ENCODE results near the gene OLFML2A. TPM values are rescaled to one million over a fixed set of nuclear protein-coding genes. Genes with fewer than 3 reads are reported as not detected.

OLFML2A gene
- total RNA-seq, 4 donors from 2014 or later, result 44.7 to 328 (median 169) TPM

GRCh38 chr9:124795881-124796431, 19.0 kb downstream of the OLFML2A start:
- peaks cover 0 to 71% (median 29%) of the 10 kb centered on the region in 4 donors for H3K4me1 ChIP-seq
- 60 to 64% methylated on average over 9 of the region's 9 CpGs for WGBS, 2 donors

GRCh38 chr9:124797343-124798103, 20.6 kb downstream of the OLFML2A start:
- H3K4me3 ChIP-seq, result no peak overlapping the region
- TF ChIP-seq EP300 (IDR thresholded peaks at IDR 0.05) (no peak), POLR2A (IDR thresholded peaks at IDR 0.05) (no peak), CTCF (IDR thresholded peaks at IDR 0.05) (no peak)
- no peaks in the 10 kb centered on the region for H3K27me3 ChIP-seq
- peak overlapping the region in 2 of 4 donors; percentile 64 to 70 for H3K27ac ChIP-seq
- DNase-seq (ENCODE audit: low spot score in 2 of 2), result no peak
- no peaks in the 10 kb centered on the region for H3K9me3 ChIP-seq
- peaks cover 0 to 81% (median 37%) of the 10 kb centered on the region in 4 donors for H3K4me1 ChIP-seq
- H3K36me3 ChIP-seq, result peaks cover 0 to 25% (median 0%) of the 10 kb centered on the region in 3 donors
- 54 to 57% methylated on average over 10 of the region's 10 CpGs for WGBS, 2 donors

More at GRCh38 chr9:124795881-124796431, 19.0 kb downstream of the OLFML2A start:
- H3K36me3 ChIP-seq, result peaks cover 0 to 13% (median 0%) of the 10 kb centered on the region in 3 donors
- H3K4me3 ChIP-seq, result no peak overlapping the region
- H3K9me3 ChIP-seq, result no peaks in the 10 kb centered on the region
- H3K27me3 ChIP-seq, result no peaks in the 10 kb centered on the region
- no peak for DNase-seq (ENCODE audit: low spot score in 2 of 2)
- peak overlapping the region in 2 of 4 donors; percentile 59 to 70 for H3K27ac ChIP-seq
- no peak for TF ChIP-seq POLR2A (IDR thresholded peaks at IDR 0.05)
- no peak for TF ChIP-seq CTCF (IDR thresholded peaks at IDR 0.05)
- peak in 1 of 2 donors; percentile 6 for TF ChIP-seq EP300 (IDR thresholded peaks at IDR 0.05)

DNA sequence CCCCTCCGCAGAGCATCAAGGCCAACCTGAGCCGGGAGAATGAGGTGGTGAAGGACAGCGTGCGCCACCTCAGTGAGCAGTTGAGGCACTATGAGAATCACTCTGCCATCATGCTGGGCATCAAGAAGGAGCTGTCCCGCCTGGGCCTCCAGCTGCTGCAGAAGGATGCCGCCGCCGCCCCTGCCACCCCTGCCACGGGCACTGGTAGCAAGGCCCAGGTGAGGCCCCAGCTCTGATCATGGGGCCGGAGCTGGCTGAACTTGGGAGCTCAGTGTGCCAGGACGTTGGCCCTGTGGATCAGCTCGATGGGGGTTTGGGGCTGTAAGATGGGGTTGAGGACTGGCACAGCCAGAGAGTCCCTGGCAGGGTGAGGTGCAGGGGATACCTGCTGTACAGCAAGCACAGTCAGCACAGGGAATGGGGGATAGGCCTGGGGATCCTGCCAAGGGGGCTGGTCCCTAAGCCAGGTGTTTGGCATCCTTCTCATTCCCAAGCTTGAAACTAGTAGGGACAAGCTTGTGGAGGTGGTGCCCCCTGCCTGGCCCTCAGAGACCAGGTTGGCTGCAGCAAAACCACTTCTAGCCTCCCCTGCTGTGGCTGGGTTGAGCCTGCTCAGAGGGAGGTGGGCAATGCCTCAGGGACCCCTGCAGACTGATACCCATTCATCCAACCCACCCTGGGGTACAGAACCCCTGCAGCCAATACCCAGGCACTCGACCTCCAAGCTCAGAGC, 22.5 kb downstream of the OLFML2A start:
- Histone ChIP-seq H3K36me3 (peaks cover 0 to 40% (median 0%) of the 10 kb centered on the region in 3 donors), H3K27me3 (no peaks in the 10 kb centered on the region), H3K9me3 (no peaks in the 10 kb centered on the region), H3K4me3 (no peak overlapping the region), H3K27ac (peak overlapping the region in 3 of 4 donors; percentile 46 to 78 (median 77)), H3K4me1 (peaks cover 0 to 65% (median 38%) of the 10 kb centered on the region in 4 donors)
- DNase-seq (ENCODE audit: low spot score in 2 of 2), result no peak
- no peak for TF ChIP-seq POLR2A (IDR thresholded peaks at IDR 0.05)
- TF ChIP-seq EP300 (IDR thresholded peaks at IDR 0.05), result no peak
- TF ChIP-seq CTCF (IDR thresholded peaks at IDR 0.05), result no peak
- 79 to 80% methylated on average over 5 to 13 of the region's 13 CpGs for WGBS, 2 donors

DNA sequence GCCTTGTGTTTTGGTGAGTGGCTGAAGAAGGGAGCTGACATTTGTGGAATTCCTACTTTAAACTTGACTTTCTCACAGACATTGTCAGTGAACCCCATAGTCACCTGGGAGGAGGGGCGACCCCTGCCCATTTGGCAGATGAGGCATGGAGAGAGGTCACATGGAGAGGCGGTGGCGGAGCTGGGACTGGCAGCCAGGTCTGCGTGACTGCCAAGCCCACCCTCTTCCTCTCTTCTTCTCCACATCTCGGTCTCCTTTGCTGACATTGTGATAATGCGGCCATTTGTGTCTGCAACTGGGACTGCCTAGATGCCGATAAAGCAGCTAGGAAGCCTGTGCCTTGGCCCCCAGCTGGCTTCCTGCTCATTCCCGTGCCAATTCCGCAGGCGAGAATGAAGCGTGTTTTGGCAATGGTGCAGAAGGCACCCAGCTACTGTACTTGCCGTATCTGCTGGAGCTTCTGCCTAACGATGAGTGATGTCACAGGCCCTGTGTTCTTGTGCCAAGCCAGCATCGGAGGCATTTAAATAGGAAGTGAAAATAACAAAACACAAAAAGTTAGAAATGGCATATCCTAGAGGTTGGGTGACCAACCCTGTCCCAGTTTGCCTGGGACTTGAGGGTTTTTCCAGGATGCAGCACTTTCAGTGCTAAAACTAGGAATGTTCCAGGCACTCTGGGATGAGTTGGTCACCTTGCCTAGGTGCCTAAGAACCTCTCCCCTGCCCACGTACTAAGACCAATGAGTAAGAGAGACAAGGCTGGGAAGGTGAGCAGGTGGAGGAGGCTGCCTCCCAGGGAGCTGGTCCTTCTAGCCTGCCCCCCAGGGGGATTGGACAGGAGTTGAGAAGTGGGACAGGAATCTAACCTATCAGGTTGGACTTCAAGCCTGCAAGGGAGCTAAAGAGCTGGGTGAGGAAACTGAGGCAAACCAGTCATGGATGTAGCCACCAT, 23.6 kb downstream of the OLFML2A start:
- no peak for TF ChIP-seq CTCF (IDR thresholded peaks at IDR 0.05)
- Histone ChIP-seq H3K27ac (peak overlapping the region in 3 of 4 donors; percentile 46 to 78 (median 77)), H3K4me3 (no peak overlapping the region), H3K27me3 (no peaks in the 10 kb centered on the region), H3K4me1 (peaks cover 0 to 58% (median 34%) of the 10 kb centered on the region in 4 donors), H3K36me3 (peaks cover 0 to 44% (median 0%) of the 10 kb centered on the region in 3 donors), H3K9me3 (no peaks in the 10 kb centered on the region)
- peak in 1 of 2 donors; percentile 37 for DNase-seq (ENCODE audit: low spot score in 2 of 2)
- 34 to 48% methylated on average over 15 of the region's 15 CpGs for WGBS, 2 donors
